Hematopoietic multipotent progenitor cell treated with erythropoietin and hydrocortisone succinate and interleukin-3 and kit ligand, for 15 days (in vitro differentiated cells): ENCODE results near the gene BCAN.

ENCODE experiments used
- DNase-seq: peaks from one replicate; pipeline ENCODE4 v3.0.0-alpha.2; 2015; ENCODE audit warnings: low spot score

The BCAN gene

DNA sequence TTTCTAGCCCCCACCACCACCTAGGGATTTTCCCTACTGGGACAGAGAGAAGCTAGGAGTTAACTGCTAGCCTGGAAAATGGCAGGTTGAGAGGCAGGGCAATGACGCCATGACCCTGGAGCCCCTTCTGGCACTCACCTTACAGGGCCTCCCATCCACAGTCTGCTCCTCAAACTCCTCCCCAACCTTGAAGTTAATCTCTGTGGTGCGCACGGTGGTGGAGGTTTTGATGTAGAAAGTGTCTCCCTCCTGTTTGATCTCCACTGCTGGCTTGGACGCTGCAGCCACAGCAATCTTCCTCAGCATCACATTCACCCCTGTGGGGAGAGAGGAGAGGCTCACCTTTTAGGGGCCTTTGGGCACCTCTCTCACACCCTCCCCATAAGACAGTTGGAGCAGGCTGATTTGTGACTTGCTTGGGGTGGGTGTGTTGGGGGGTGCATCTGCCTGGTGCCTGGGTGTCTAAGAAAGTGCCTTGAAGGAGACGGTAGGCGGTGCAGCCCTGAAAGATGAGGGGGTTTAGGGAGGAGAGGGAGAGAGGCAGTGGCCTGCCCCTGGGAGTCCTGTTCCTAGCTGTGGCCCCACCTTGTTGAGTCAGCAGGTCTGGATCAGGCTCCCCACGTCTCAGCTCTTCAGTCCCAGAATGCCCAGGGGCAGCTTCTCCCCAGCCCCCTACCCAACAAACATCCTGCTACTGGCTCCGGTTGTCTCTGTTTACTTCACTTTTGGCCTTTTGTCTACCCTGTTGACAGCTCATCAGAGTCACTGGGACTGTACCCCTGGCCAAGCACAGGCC is 59.0 kb downstream of the BCAN start:
- no peak for DNase-seq

DNA sequence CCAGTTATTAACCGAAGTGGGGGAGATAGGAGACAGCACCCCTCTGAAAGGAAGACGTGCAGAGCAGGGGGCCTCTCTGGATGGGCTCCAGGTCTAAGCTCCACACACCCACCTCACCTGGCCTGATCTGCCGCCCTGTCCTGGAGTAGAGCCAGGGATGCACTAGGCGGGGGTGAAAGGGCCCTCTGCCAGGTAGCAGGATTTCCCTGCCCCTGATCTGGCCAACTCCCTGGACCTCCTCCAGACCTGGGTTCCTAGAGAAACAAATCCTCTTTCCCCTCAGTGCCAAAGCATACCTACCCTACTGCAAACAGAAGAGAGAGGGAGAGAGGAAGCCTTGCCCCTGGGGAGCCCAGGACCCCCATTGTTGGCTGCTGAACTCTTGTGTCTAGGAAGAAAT is 61.4 kb downstream of the BCAN start:
- no peak for DNase-seq

DNA sequence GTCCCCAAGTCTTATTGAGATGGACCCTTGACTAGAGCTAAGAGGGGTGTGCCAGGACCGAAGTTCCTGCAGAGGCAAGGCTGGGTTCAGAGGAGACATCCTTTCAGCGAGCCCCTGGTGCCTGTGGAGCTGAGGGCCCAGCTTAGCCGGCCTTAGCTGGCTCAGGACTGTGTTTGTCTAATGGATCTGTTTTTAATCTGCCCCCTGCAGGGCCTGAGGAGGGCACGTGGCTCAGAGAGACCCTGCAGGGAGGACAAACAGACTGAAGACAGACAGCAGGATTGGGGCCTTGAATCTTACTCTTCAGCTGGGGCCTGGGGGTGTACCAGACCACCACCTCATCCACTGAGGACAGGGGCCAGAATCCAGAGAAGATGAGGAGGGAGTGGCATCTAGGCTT is 61.8 kb downstream of the BCAN start:
- DNase-seq = no peak

DNA sequence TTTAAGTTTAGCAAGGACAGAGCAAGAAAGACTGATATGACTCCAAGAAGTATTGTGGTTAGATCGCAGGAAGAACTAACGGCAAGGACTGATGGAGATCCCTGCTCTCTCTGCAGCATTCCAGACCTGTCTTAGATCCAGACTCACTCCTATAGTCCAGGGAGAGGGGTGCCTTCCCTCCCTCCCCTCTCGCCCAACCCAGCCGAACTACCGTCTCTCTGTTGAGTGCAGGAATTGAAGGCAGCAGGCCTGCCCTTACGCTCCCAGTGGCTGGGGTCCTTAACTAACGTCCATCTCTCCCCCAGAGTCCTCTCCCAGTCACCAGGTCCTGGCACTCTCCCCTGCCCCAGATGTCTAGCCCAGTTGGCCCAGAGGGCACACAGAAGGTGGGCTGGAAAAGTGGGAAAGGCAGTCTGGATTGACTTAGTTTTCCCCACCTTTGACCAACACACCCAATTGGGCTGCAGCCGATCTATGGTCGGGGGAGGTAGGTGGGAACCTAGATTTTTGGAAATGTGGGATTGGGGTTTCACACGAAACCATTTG is 62.3 kb downstream of the BCAN start:
- no peak for DNase-seq

DNA sequence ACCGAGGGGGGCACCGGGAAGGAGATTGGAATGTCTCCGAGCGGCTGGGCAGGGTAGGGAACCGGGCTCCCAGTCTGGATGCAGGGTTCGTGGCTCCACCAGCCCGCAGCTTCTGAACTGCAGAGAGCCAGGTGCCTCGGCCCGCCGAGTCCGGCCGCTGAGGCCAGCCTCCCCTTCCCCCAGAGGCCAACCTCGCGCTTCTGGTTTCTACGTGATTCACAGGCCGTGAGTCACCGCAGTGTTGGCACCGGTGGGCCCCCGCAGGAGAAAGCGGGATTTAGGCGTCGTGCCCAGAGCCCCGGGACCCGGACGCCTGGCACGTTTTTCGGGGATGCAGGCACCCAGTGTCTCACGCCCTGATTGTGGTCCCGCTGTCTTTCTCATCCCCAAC is 63.0 kb downstream of the BCAN start:
- no peak for DNase-seq

DNA sequence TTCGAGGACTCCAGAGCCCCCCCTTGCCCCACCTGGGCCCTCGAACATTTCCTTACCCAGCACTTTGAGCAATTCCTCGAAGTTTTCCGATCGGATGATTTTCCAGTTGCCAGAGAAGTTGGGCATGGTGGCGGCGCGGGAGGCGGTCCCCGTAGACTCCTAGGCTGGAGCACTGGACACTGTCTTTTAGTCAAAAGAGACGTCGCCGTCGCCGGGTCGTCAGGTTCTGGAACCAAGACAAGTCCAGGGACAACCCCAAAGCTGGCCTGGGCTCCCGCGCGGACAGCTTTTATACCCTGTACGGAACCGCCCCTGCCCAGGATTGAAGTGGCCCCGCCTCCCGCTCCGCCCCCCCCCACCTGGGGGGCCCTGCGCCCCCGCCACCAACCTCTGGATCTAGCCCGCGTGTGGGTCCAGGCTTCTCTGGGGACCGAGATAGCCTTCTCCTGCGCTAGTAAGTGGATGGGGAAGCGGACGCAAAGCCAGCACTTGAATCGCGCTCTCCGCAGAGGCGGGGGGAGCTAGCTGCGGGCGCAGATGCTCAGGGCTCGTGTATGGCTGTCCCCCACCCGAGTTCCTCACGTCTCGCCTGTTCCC is 63.5 kb downstream of the BCAN start, which contains the start of gene CRABP2:
Gene CRABP2, minus strand, starts transcription at position 263 of the 597 bp plus-strand sequence. Its CDS starts 137 bp downstream, at position 126.
- DNase-seq = no peak

DNA sequence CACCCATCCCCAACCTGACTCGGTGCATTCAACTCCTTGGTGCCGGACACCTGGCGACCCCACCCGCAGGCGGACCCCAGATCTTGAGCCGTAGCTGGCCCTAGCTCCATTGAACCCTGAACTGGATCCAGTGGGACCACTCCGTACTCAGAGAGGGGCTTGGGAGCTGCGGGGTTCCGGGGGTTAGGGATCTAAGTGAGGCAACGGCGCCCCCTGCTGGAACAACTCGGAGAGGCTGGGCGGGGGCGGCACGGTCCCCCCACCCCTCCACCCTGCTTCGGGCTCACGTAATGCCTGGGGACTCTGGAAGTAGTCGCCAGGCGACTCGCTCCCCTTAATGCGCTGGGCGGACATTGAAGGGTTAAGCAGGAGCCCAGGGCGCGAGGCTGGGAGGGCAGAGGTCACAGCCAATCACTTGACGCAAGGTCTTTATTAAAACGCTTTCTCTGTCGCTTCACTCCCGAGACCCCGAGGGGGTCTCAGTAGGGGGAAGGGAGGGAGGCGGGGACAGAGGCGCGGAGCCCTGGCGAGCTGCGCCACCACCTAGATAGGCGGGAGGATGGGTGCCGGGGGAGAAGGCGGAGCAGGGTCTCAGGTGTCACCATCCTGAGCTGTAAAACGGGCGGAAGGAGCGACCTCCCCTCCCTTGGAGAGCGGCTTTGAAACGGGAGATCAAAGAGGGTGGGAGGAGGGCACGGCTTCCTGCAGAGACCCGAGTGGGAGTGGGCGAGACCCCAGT is 64.2 kb downstream of the BCAN start:
- peak; percentile 27 for DNase-seq

DNA sequence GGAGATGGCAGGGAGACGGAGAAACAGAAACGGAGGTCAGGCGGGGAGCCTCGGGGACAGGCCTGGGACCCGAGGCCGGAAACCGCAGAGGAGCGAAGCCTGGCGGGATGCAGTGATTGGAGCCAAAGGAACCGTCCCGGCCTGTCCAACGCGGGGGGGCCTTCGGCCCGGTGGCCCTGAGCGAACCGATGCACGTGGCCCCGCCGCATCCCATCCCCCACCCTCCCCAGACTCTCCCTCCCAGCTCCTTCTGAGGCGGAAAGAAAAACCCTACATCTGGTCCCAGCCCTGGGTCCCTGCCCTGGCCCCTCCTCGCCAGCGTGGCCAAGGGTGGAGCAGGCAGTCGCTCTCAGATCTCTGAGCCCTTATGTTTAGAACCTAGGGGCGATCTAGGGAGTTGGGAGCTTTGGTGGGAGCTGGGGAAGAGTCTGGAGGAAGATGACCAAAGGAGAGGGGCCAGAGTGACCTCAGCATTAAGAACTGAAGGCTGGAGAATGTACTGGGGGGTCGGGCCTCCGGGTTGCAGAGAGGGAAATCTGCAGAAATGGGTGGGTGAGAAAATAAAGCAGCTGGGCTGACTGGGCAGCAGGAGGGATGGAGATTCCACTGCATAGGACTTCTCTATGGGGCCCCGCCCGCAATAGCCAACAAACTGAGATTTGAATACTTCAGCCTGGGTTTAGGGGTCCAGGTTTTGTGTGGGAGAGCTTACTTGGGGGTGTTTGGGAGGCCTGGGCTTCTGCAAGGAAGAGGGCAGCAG is 64.9 kb downstream of the BCAN start:
- no peak for DNase-seq

DNA sequence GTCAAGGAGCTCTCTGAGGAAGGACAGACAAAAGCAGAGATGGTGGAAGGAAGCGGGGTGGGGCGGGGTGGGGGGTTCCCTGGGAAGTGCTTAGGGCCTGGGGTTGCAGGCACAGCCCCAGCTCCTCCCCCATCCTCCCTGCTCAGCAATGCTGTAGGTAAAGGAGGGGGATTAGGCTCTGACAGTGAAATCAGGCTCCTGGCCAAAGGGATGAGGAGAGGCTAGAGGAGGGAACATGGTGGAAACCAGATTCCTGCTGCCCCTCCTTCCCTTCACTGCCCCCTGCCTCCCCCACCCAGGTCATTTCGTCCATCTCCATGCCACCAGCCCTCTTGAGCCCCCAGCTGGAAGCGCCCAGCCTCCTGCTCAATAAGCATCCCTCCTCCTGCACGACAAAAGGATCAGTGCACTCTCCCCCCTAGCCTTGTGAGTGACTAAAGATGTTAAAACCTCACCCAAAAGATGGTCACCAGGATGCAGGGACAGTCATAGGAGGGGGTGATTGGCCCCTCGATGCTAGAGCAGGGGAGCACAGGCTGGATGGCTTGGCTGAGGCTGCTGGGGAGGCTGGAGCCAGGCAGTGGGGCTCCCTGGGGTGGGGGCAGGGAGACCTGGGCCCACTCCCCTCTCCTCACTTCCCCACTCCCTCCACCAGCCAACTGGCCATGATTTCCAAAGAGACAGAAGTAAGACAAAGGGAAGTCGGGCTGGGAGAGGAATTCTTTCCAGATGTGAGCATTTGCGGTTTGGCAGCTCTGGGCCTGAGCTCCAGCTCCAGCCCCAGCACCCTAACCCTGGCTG is 65.7 kb downstream of the BCAN start:
- no peak for DNase-seq

DNA sequence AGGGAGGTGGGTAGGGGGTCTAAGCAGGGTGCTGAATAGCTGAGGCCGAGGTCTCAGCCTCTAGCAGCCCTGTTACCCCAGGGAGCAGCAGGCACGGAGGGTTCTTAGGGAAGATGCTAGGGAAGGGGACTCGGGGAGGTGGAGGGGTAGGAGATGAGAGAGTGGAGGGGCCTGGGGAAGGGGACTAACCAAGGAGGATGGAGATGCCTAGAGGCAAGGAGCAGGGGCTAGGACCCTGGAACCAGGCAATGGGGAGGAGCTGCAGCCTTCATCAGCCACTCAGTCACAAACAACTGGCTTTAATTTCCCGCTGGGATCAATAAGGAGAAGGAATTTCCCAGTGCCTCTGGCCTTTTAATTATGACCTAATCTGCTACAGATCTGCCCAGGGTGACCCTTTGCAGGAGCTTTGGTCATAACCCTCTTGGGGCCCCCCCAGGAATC is 66.3 kb downstream of the BCAN start:
- no peak for DNase-seq

DNA sequence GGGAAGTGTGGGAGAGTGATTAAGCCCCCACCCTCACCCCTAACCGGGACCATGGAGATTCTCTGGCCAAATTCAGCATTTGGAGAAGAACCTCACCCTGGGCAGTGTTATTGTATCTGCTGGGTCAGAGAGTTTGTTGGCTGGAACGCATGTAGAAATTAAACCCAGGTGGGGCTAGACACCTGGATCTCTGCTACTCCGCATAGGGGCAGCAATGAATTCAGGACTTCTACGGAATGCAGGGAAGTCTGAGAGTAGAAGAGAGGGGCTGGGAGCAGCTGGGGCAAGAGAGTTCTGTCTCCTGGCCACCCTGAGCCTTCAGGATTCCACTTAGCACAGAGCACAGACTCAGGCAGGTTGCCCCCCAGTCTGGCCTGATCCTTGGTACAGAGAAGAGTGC is 67.1 kb downstream of the BCAN start:
- no peak for DNase-seq
